Natural killer cell (primary cell): ENCODE results near the gene ACTL7A. TPM values are rescaled to one million over a fixed set of nuclear protein-coding genes. Genes with fewer than 3 reads are reported as not detected.

Experiments
- ATAC-seq, 3 donors: fragments of 150-1000 bp in 2 of 3; fragments of 200-7000 bp in 1 of 3; cut with Tn5 transposase; 1 replicate in 1 of 3; 2 replicates in 2 of 3; pipeline ENCODE4 v1.10.0; 2021; ENCODE audit warnings: mild to moderate bottlenecking in 2 of 3, moderate library complexity in 2 of 3
- DNase-seq, 2 donors: peaks; one replicate each; pipeline versions ENCODE4 v3.0.0 to v3.0.0-alpha.2; 2013 to 2021; ENCODE audit warnings: mixed read lengths in 1 of 2
- H3K27ac ChIP-seq: one replicate; pipeline ENCODE4 v1.5.1; 2013; ENCODE audit warnings: mild to moderate bottlenecking, low read length
- H3K27me3 ChIP-seq: one replicate; pipeline ENCODE4 v1.6.1; 2013; ENCODE audit warnings: low read length; ENCODE audit not compliant: control insufficient read depth, insufficient read depth
- H3K36me3 ChIP-seq: one replicate; pipeline ENCODE4 v1.6.1; 2013; ENCODE audit warnings: low read length; ENCODE audit not compliant: control insufficient read depth, insufficient read depth
- H3K4me1 ChIP-seq: one replicate; pipeline ENCODE4 v1.6.1; 2013; ENCODE audit warnings: low read length; ENCODE audit not compliant: control insufficient read depth, insufficient read depth
- H3K4me3 ChIP-seq: one replicate; pipeline ENCODE4 v1.5.1; 2013; ENCODE audit warnings: low read length
- H3K9me3 ChIP-seq: one replicate; pipeline ENCODE4 v1.6.1; 2013; ENCODE audit warnings: low read length; ENCODE audit not compliant: control insufficient read depth, insufficient read depth
- H3K27ac Mint-ChIP-seq, 2 donors: one replicate each; pipeline ENCODE4 v1.8.0; 2022; ENCODE audit warnings: mild to moderate bottlenecking in 2 of 2, mixed read lengths in 2 of 2, moderate library complexity in 1 of 2
- H3K27me3 Mint-ChIP-seq, 2 donors: one replicate each; pipeline ENCODE4 v1.8.0; 2022; ENCODE audit warnings: low read depth in 2 of 2, mixed read lengths in 2 of 2
- H3K36me3 Mint-ChIP-seq: one replicate; pipeline ENCODE4 v1.8.0; 2022; ENCODE audit warnings: mixed read lengths
- H3K4me1 Mint-ChIP-seq, 2 donors: one replicate each; pipeline ENCODE4 v1.8.0; 2022; ENCODE audit warnings: mixed read lengths in 2 of 2
- H3K4me3 Mint-ChIP-seq: one replicate; pipeline ENCODE4 v1.8.0; 2022; ENCODE audit warnings: mild to moderate bottlenecking, moderate library complexity, mixed read lengths
- H3K9me3 Mint-ChIP-seq, 2 donors: one replicate each; pipeline ENCODE4 v1.8.0; 2022; ENCODE audit warnings: mixed read lengths in 2 of 2
- WGBS: methylation state at CpG from one replicate; pipeline ENCODE4 v1.1.7; 2013; ENCODE audit warnings: missing lambda C conversion rate; ENCODE audit not compliant: insufficient coverage; 5-methylcytosine and 5-hydroxymethylcytosine counted together
- intact Hi-C: fragments of 100-400 bp; cut with micrococcal nuclease; formaldehyde crosslinking; loops from one replicate; pipeline ENCODE4 v1.14.2; 2022
- total RNA-seq, 4 donors: library from RNA; stranded (reverse); fragments of 120-200 nt in 1 of 4; gene quantifications; one replicate each; pipeline versions ENCODE4 v1.2.3 to v1.2.4, GENCODE V29; 2013 to 2022
- TF ChIP-seq, protein P1 (sequence below): fragments of 200-600 bp; IDR thresholded peaks from one replicate; pipeline ENCODE4 v1.8.0; 2022; ENCODE audit warnings: antibody characterized with exemption

Gene ACTL7A, protein sequence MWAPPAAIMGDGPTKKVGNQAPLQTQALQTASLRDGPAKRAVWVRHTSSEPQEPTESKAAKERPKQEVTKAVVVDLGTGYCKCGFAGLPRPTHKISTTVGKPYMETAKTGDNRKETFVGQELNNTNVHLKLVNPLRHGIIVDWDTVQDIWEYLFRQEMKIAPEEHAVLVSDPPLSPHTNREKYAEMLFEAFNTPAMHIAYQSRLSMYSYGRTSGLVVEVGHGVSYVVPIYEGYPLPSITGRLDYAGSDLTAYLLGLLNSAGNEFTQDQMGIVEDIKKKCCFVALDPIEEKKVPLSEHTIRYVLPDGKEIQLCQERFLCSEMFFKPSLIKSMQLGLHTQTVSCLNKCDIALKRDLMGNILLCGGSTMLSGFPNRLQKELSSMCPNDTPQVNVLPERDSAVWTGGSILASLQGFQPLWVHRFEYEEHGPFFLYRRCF
- total RNA-seq = not detected
- total RNA-seq (2013) = not detected

DNA sequence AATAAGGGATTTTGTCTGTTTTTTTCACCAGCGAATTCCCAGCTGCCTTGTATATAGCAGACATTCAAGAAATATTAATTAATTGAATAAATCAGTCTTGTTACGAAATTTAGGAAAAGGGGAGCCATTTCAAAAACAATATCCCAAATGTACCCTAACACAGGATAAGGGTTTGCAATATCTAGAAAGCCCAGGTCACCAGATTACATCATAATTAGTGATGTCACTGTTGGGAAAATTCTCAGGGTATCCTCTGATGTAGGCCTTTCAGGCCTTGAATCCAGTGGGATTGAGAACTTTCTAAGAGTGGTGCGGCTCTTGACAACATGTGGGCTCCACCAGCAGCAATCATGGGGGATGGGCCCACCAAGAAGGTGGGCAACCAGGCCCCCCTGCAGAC lies at the start of gene ACTL7A:
ACTL7A (plus strand) TSS at position 270 of the 400 bp plus-strand sequence; CDS start at position 327, 57 bp downstream.
- Histone ChIP-seq H3K36me3 (no peaks in the 10 kb centered on the region), H3K9me3 (no peaks in the 10 kb centered on the region), H3K4me1 (no peaks in the 10 kb centered on the region), H3K27me3 (no peaks in the 10 kb centered on the region), H3K4me3 (no peak within 1 kb of the TSS), H3K27ac (no peak within 1 kb of the TSS)
- peaks cover 0 to 5% of the 10 kb centered on the region in 2 donors for H3K4me1 Mint-ChIP-seq
- intact Hi-C loops = no loop called here
- no peak within 1 kb of the TSS for H3K27ac Mint-ChIP-seq
- TF ChIP-seq, protein P1, sequence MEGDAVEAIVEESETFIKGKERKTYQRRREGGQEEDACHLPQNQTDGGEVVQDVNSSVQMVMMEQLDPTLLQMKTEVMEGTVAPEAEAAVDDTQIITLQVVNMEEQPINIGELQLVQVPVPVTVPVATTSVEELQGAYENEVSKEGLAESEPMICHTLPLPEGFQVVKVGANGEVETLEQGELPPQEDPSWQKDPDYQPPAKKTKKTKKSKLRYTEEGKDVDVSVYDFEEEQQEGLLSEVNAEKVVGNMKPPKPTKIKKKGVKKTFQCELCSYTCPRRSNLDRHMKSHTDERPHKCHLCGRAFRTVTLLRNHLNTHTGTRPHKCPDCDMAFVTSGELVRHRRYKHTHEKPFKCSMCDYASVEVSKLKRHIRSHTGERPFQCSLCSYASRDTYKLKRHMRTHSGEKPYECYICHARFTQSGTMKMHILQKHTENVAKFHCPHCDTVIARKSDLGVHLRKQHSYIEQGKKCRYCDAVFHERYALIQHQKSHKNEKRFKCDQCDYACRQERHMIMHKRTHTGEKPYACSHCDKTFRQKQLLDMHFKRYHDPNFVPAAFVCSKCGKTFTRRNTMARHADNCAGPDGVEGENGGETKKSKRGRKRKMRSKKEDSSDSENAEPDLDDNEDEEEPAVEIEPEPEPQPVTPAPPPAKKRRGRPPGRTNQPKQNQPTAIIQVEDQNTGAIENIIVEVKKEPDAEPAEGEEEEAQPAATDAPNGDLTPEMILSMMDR = no peak
- H3K9me3 Mint-ChIP-seq = no peaks in the 10 kb centered on the region
- no peaks in the 10 kb centered on the region for H3K36me3 Mint-ChIP-seq
- H3K4me3 Mint-ChIP-seq = no peak within 1 kb of the TSS
- 100% methylated on average over 1 of the region's 3 CpGs for WGBS
- H3K27me3 Mint-ChIP-seq = peaks cover 0 to 5% of the 10 kb centered on the region in 2 donors
- DNase-seq = no peak
- ATAC-seq = no peak

DNA sequence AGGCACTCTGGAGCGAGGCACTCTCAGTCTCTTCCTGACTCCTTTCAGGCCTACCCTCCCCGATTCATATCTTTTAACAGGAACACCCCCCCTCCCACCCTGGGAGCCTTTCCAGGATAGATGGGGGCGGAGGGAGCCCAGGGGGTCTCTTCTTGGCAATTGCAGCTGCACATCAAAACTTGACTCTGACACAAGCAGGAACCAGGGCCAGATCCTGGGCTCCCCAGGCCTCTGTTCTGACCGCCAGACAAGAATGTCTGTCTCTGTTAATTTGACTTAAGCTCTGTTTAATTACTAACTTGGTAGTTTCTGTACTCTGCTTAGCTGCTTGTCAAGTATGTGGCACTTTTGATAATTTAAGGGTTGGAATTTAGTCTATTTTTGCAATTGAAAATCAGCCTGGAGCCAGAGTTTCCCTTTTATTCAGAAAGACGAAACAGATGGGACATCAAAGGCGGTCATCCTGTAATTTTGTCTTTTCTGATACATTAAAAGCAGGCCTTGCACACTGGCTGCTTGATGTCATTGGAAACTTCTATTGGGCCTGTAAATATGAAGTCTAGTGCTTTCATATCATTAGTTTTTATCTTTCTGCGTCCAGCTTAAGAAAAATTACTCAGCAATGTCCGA lies 49.6 kb upstream of the ACTL7A start:
- no peaks in the 10 kb centered on the region for H3K9me3 ChIP-seq
- no peak overlapping the region for H3K4me3 Mint-ChIP-seq
- peaks cover 11 to 12% of the 10 kb centered on the region in 2 donors for H3K4me1 Mint-ChIP-seq
- no peaks in the 10 kb centered on the region for H3K36me3 ChIP-seq
- no peak overlapping the region for H3K4me3 ChIP-seq
- intact Hi-C loops = no loop called here
- TF ChIP-seq, protein P1 = no peak
- H3K27ac Mint-ChIP-seq = no peak overlapping the region
- no peaks in the 10 kb centered on the region for H3K9me3 Mint-ChIP-seq
- no peak for DNase-seq
- no peaks in the 10 kb centered on the region for H3K36me3 Mint-ChIP-seq
- no peaks in the 10 kb centered on the region for H3K4me1 ChIP-seq
- 90% methylated on average over 7 of the region's 8 CpGs for WGBS
- H3K27me3 Mint-ChIP-seq = peaks cover 0 to 10% of the 10 kb centered on the region in 2 donors
- ATAC-seq = no peak
- H3K27ac ChIP-seq = no peak overlapping the region
- H3K27me3 ChIP-seq = no peaks in the 10 kb centered on the region

DNA sequence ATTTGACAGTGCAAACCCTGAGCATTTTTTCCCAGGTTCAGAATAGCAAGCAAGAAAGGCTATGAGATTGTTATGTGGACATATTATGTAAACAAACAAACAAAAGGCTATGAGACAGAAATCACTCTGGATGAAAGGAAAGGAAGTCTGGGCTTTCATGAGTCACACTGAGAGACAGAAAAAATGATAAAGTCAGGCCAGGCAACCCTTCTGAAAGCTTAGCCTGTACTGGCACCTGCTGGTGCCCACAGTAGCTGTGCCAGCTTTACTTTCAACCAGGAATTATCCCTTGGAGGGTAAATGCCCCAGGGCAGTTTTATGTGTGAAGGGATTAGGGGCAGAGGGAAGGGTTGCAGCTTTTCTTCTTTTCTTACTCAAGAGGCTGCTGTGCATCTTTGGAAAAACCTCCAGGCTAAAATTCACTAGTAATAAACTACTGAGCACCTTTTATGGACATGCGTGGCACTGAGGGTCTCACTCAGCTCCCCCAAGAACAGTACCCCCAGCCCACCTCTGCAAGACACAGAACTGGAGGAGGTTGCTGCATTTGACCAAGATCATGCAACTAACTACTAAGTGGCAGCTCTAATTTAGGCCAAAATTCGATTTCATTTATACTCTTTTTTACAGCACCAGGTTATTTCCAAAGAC lies 48.0 kb upstream of the ACTL7A start:
- no peaks in the 10 kb centered on the region for H3K27me3 ChIP-seq
- H3K4me1 ChIP-seq = no peaks in the 10 kb centered on the region
- H3K36me3 ChIP-seq = no peaks in the 10 kb centered on the region
- Mint-ChIP-seq H3K4me3 (no peak overlapping the region), H3K4me1 (peaks cover 11 to 12% of the 10 kb centered on the region in 2 donors), H3K36me3 (no peaks in the 10 kb centered on the region), H3K27ac (no peak overlapping the region), H3K9me3 (no peaks in the 10 kb centered on the region), H3K27me3 (peaks cover 0 to 10% of the 10 kb centered on the region in 2 donors)
- intact Hi-C loops = no loop called here
- TF ChIP-seq, protein P1 = no peak
- no peak overlapping the region for H3K4me3 ChIP-seq
- no peaks in the 10 kb centered on the region for H3K9me3 ChIP-seq
- no peak overlapping the region for H3K27ac ChIP-seq
- no peak for ATAC-seq
- no peak for DNase-seq
- 90% methylated on average over 2 of the region's 2 CpGs for WGBS
